Glutamatergic neuron (in vitro differentiated cells): Measurements from ENCODE around the gene ORC4. TPM values are rescaled to one million over a fixed set of nuclear protein-coding genes. Genes with fewer than 3 reads are reported as not detected.
"Not testable (repeated sequence)": the region's sequence is repeated elsewhere in the genome, so short reads cannot be mapped to it uniquely, and the experiment has no call there.

Source experiments
- DNase-seq: peaks from one replicate; pipeline ENCODE4 v3.0.0; 2022
- H3K27ac Mint-ChIP-seq: one replicate; pipeline ENCODE4 v1.8.0; 2020; ENCODE audit warnings: mild to moderate bottlenecking, mixed read lengths, inconsistent platforms; ENCODE audit not compliant: unreplicated experiment
- H3K27me3 Mint-ChIP-seq: one replicate; pipeline ENCODE4 v1.8.0; 2020; ENCODE audit warnings: mild to moderate bottlenecking, moderate library complexity, mixed read lengths, inconsistent platforms; ENCODE audit not compliant: unreplicated experiment
- H3K36me3 Mint-ChIP-seq: one replicate; pipeline ENCODE4 v1.8.0; 2020; ENCODE audit warnings: mild to moderate bottlenecking, mixed read lengths, inconsistent platforms; ENCODE audit not compliant: unreplicated experiment
- H3K4me1 Mint-ChIP-seq: one replicate; pipeline ENCODE4 v1.8.0; 2020; ENCODE audit warnings: mild to moderate bottlenecking, low read depth, mixed read lengths, inconsistent platforms; ENCODE audit not compliant: unreplicated experiment
- H3K4me3 Mint-ChIP-seq: one replicate; pipeline ENCODE4 v1.8.0; 2020; ENCODE audit warnings: mild to moderate bottlenecking, mixed read lengths, inconsistent platforms; ENCODE audit not compliant: unreplicated experiment
- H3K9me3 Mint-ChIP-seq: one replicate; pipeline ENCODE4 v1.8.0; 2020; ENCODE audit warnings: mild to moderate bottlenecking, moderate library complexity, mixed read lengths, inconsistent platforms; ENCODE audit not compliant: unreplicated experiment
- CTCF ChIP-seq: fragments of 200-600 bp; sonication (generic); IDR thresholded peaks from one replicate; pipeline ENCODE4 v1.5.0; 2021; ENCODE audit not compliant: partially characterized antibody, unreplicated experiment
- total RNA-seq: library from RNA; stranded (reverse); fragmentation: NEBNext Ultra II Directional; extraction: Animal tissue kit (Norgen Biotek cat#: 25700); gene quantifications from one replicate; pipeline ENCODE4 v1.2.1, GENCODE V29; 2021; ENCODE audit not compliant: unreplicated experiment

ORC4 gene
- total RNA-seq, 1 donor from 2014 or later, result 72.9 TPM

GRCh38 chr2:148007219-148007900 lies 13.2 kb downstream of the ORC4 start:
- Mint-ChIP-seq H3K4me1 (peaks cover 2% of the 10 kb centered on the region), H3K36me3 (peaks cover 8% of the 10 kb centered on the region), H3K27me3 (no peaks in the 10 kb centered on the region), H3K9me3 (peaks cover 3% of the 10 kb centered on the region), H3K27ac (no peak overlapping the region), H3K4me3 (no peak overlapping the region)
- DNase-seq, result no peak
- no peak for TF ChIP-seq CTCF

GRCh38 chr2:148006249-148007007 lies 14.1 kb downstream of the ORC4 start:
- Mint-ChIP-seq H3K27ac (no peak overlapping the region), H3K36me3 (peaks cover 11% of the 10 kb centered on the region), H3K4me1 (peaks cover 2% of the 10 kb centered on the region), H3K9me3 (peaks cover 7% of the 10 kb centered on the region), H3K27me3 (peaks cover 2% of the 10 kb centered on the region), H3K4me3 (no peak overlapping the region)
- DNase-seq, result no peak
- peak; percentile 46 for TF ChIP-seq CTCF

- H3K27ac Mint-ChIP-seq, H3K27me3 Mint-ChIP-seq, H3K9me3 Mint-ChIP-seq, H3K36me3 Mint-ChIP-seq, DNase-seq, H3K4me3 Mint-ChIP-seq: not testable (repeated sequence)
- peaks cover 11% of the 10 kb centered on the region for H3K4me1 Mint-ChIP-seq
These were observed 18.1 kb downstream of the ORC4 start for GRCh38 chr2:148002420-148002819.

GRCh38 chr2:148000095-148000494 lies 20.4 kb downstream of the ORC4 start:
- H3K36me3 Mint-ChIP-seq, result peaks cover 17% of the 10 kb centered on the region
- H3K27ac Mint-ChIP-seq, result no peak overlapping the region
- peaks cover 12% of the 10 kb centered on the region for H3K9me3 Mint-ChIP-seq
- H3K27me3 Mint-ChIP-seq, result peaks cover 2% of the 10 kb centered on the region
- H3K4me1 Mint-ChIP-seq, result peaks cover 9% of the 10 kb centered on the region
- H3K4me3 Mint-ChIP-seq, result no peak overlapping the region
- no peak for TF ChIP-seq CTCF
- no peak for DNase-seq

- peaks cover 2% of the 10 kb centered on the region for H3K27me3 Mint-ChIP-seq
- peaks cover 19% of the 10 kb centered on the region for H3K36me3 Mint-ChIP-seq
- peaks cover 11% of the 10 kb centered on the region for H3K9me3 Mint-ChIP-seq
- H3K4me3 Mint-ChIP-seq, result no peak overlapping the region
- TF ChIP-seq CTCF, result no peak
- peaks cover 9% of the 10 kb centered on the region for H3K4me1 Mint-ChIP-seq
- H3K27ac Mint-ChIP-seq, result peak overlapping the region; percentile 34
- DNase-seq, result no peak
These were observed 21.4 kb downstream of the ORC4 start for GRCh38 chr2:147999126-147999525.
